Transverse colon (tissue), 4 donors: Measurements from ENCODE around the gene GPR61.

Experiments used
- CTCF ChIP-seq, 5 experiments: fragments of 200-600 bp in 3 of 5; fragments of 450-650 bp in 2 of 5; sonication (generic) in 3 of 5; IDR thresholded peaks; 1 replicate in 2 of 5; 2 replicates in 3 of 5; pipeline ENCODE4 v1.5.1; 2016 to 2017; ENCODE audit warnings: antibody characterized with exemption in 5 of 5, inconsistent platforms in 3 of 5, mild to moderate bottlenecking in 2 of 5, moderate library complexity in 1 of 5
- EP300 ChIP-seq: sonication (generic); formaldehyde crosslinking; IDR thresholded peaks from one replicate; pipeline ENCODE4 v1.6.1; 2017; ENCODE audit warnings: antibody characterized with exemption, low read depth
- POLR2A ChIP-seq: fragments of 450-650 bp; IDR thresholded peaks from one replicate; pipeline ENCODE4 v1.6.1; 2016; ENCODE audit warnings: antibody characterized with exemption, mild to moderate bottlenecking, moderate library complexity
- POLR2AphosphoS5 ChIP-seq, 3 donors: sonication (generic); formaldehyde crosslinking; IDR thresholded peaks; one replicate each; pipeline ENCODE4 v1.6.1; 2016; ENCODE audit warnings: antibody characterized with exemption in 3 of 3

DNA sequence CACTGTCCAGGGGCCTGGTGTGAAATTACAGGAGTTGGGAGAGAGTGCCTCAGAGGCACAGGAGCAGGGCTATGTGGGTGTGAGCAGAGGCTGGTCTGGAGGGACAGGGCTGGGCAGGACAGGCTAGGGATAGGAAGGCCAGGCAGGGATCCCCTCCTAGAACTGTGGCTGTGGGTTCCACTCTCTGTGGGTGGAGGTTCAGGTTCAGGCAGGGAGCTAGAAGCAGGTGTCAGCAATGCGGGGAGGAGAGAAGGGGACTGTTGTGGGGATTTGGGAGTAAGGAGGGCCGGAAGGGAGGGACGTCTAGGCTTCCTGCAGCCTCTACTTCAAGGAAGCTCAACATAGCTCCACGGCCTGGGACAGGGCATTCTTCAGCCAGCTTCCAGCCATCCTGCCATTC lies 8.3 kb upstream of the GPR61 start:
- no peak for TF ChIP-seq CTCF (IDR thresholded peaks at IDR 0.05)
- TF ChIP-seq EP300, result no peak
- TF ChIP-seq POLR2A, result no peak
- TF ChIP-seq POLR2AphosphoS5 (IDR thresholded peaks at IDR 0.05), result no peak
